ENCODE results near the gene ZNF511.

Gene ZNF511

GRCh38 chr10:133346413-133346812, 37.7 kb downstream of the ZNF511 start:
- no peaks in the 10 kb centered on the region for H3K4me1 ChIP-seq (ENCODE audit: insufficient read depth, low read length)
- no peak overlapping the region for H3K4me3 ChIP-seq (ENCODE audit: low read length)
- no peaks in the 10 kb centered on the region for H3K36me3 ChIP-seq (ENCODE audit: insufficient read depth, low read depth, low read length)
- no peak overlapping the region for H3K27ac ChIP-seq (ENCODE audit: low read length)
- peaks cover 6% of the 10 kb centered on the region; the same call in 1 of the 2 replicates for H3K27me3 ChIP-seq (ENCODE audit: insufficient read depth, low read length)
- no peak overlapping the region for H3K9ac ChIP-seq (ENCODE audit: low read depth, low read length)
- no peaks in the 10 kb centered on the region for H3K9me3 ChIP-seq (ENCODE audit: insufficient read depth, low read depth, low read length)

GRCh38 chr10:133347710-133348517, 39.2 kb downstream of the ZNF511 start:
- H3K27ac ChIP-seq (ENCODE audit: low read length) = no peak overlapping the region

GRCh38 chr10:133349160-133349568, 40.5 kb downstream of the ZNF511 start:
- H3K9ac ChIP-seq (ENCODE audit: low read depth, low read length) = no peak overlapping the region
- no peak overlapping the region for H3K27ac ChIP-seq (ENCODE audit: low read length)
- H3K36me3 ChIP-seq (ENCODE audit: insufficient read depth, low read depth, low read length) = no peaks in the 10 kb centered on the region
- no peaks in the 10 kb centered on the region for H3K4me1 ChIP-seq (ENCODE audit: insufficient read depth, low read length)
- no peaks in the 10 kb centered on the region for H3K27me3 ChIP-seq (ENCODE audit: insufficient read depth, low read length)
- no peaks in the 10 kb centered on the region for H3K9me3 ChIP-seq (ENCODE audit: insufficient read depth, low read depth, low read length)
- no peak overlapping the region for H3K4me3 ChIP-seq (ENCODE audit: low read length)

More at GRCh38 chr10:133347710-133348517, 39.2 kb downstream of the ZNF511 start:
- Histone ChIP-seq H3K4me3 (ENCODE audit: low read length) (no peak overlapping the region), H3K9me3 (ENCODE audit: insufficient read depth, low read depth, low read length) (no peaks in the 10 kb centered on the region), H3K9ac (ENCODE audit: low read depth, low read length) (no peak overlapping the region), H3K36me3 (ENCODE audit: insufficient read depth, low read depth, low read length) (no peaks in the 10 kb centered on the region), H3K4me1 (ENCODE audit: insufficient read depth, low read length) (no peaks in the 10 kb centered on the region), H3K27me3 (ENCODE audit: insufficient read depth, low read length) (peaks cover 6% of the 10 kb centered on the region; the same call in 1 of the 2 replicates)

- no peak overlapping the region for H3K4me3 ChIP-seq (ENCODE audit: low read length)
- no peaks in the 10 kb centered on the region for H3K9me3 ChIP-seq (ENCODE audit: insufficient read depth, low read depth, low read length)
- no peaks in the 10 kb centered on the region for H3K27me3 ChIP-seq (ENCODE audit: insufficient read depth, low read length)
- no peaks in the 10 kb centered on the region for H3K4me1 ChIP-seq (ENCODE audit: insufficient read depth, low read length)
- no peak overlapping the region for H3K27ac ChIP-seq (ENCODE audit: low read length)
- no peak overlapping the region for H3K9ac ChIP-seq (ENCODE audit: low read depth, low read length)
- H3K36me3 ChIP-seq (ENCODE audit: insufficient read depth, low read depth, low read length) = no peaks in the 10 kb centered on the region
Observed at GRCh38 chr10:133349577-133350011, 40.9 kb downstream of the ZNF511 start.

GRCh38 chr10:133350283-133350949, 41.7 kb downstream of the ZNF511 start:
- Histone ChIP-seq H3K27me3 (ENCODE audit: insufficient read depth, low read length) (no peaks in the 10 kb centered on the region), H3K4me1 (ENCODE audit: insufficient read depth, low read length) (no peaks in the 10 kb centered on the region), H3K27ac (ENCODE audit: low read length) (no peak overlapping the region), H3K4me3 (ENCODE audit: low read length) (no peak overlapping the region), H3K9ac (ENCODE audit: low read depth, low read length) (no peak overlapping the region), H3K36me3 (ENCODE audit: insufficient read depth, low read depth, low read length) (no peaks in the 10 kb centered on the region), H3K9me3 (ENCODE audit: insufficient read depth, low read depth, low read length) (no peaks in the 10 kb centered on the region)

- Histone ChIP-seq H3K27ac (ENCODE audit: low read length) (no peak overlapping the region), H3K4me1 (ENCODE audit: insufficient read depth, low read length) (no peaks in the 10 kb centered on the region), H3K36me3 (ENCODE audit: insufficient read depth, low read depth, low read length) (no peaks in the 10 kb centered on the region), H3K9me3 (ENCODE audit: insufficient read depth, low read depth, low read length) (no peaks in the 10 kb centered on the region), H3K4me3 (ENCODE audit: low read length) (no peak overlapping the region), H3K27me3 (ENCODE audit: insufficient read depth, low read length) (no peaks in the 10 kb centered on the region), H3K9ac (ENCODE audit: low read depth, low read length) (no peak overlapping the region)
Observed at GRCh38 chr10:133350950-133351329, 42.2 kb downstream of the ZNF511 start.

- no peak overlapping the region for H3K4me3 ChIP-seq (ENCODE audit: low read length)
- no peak overlapping the region for H3K9ac ChIP-seq (ENCODE audit: low read depth, low read length)
- H3K36me3 ChIP-seq (ENCODE audit: insufficient read depth, low read depth, low read length) = no peaks in the 10 kb centered on the region
- no peaks in the 10 kb centered on the region for H3K4me1 ChIP-seq (ENCODE audit: insufficient read depth, low read length)
- no peaks in the 10 kb centered on the region for H3K27me3 ChIP-seq (ENCODE audit: insufficient read depth, low read length)
- H3K9me3 ChIP-seq (ENCODE audit: insufficient read depth, low read depth, low read length) = no peaks in the 10 kb centered on the region
- no peak overlapping the region for H3K27ac ChIP-seq (ENCODE audit: low read length)
Observed at GRCh38 chr10:133351408-133352318, 42.9 kb downstream of the ZNF511 start.

- Histone ChIP-seq H3K27ac (ENCODE audit: low read length) (no peak overlapping the region), H3K4me1 (ENCODE audit: insufficient read depth, low read length) (no peaks in the 10 kb centered on the region), H3K4me3 (ENCODE audit: low read length) (no peak overlapping the region), H3K9me3 (ENCODE audit: insufficient read depth, low read depth, low read length) (no peaks in the 10 kb centered on the region), H3K9ac (ENCODE audit: low read depth, low read length) (no peak overlapping the region), H3K27me3 (ENCODE audit: insufficient read depth, low read length) (no peaks in the 10 kb centered on the region), H3K36me3 (ENCODE audit: insufficient read depth, low read depth, low read length) (no peaks in the 10 kb centered on the region)
Observed at GRCh38 chr10:133353202-133353959, 44.7 kb downstream of the ZNF511 start.

- Histone ChIP-seq H3K27ac (ENCODE audit: low read length) (no peak overlapping the region), H3K9ac (ENCODE audit: low read depth, low read length) (no peak overlapping the region), H3K4me3 (ENCODE audit: low read length) (no peak overlapping the region), H3K4me1 (ENCODE audit: insufficient read depth, low read length) (no peaks in the 10 kb centered on the region), H3K27me3 (ENCODE audit: insufficient read depth, low read length) (peaks cover 3% of the 10 kb centered on the region; the same call in 1 of the 2 replicates), H3K36me3 (ENCODE audit: insufficient read depth, low read depth, low read length) (no peaks in the 10 kb centered on the region), H3K9me3 (ENCODE audit: insufficient read depth, low read depth, low read length) (no peaks in the 10 kb centered on the region)
Observed at GRCh38 chr10:133353988-133354605, 45.4 kb downstream of the ZNF511 start.

- no peaks in the 10 kb centered on the region for H3K4me1 ChIP-seq (ENCODE audit: insufficient read depth, low read length)
- H3K27me3 ChIP-seq (ENCODE audit: insufficient read depth, low read length) = peaks cover 6% of the 10 kb centered on the region
- no peaks in the 10 kb centered on the region for H3K9me3 ChIP-seq (ENCODE audit: insufficient read depth, low read depth, low read length)
- H3K36me3 ChIP-seq (ENCODE audit: insufficient read depth, low read depth, low read length) = no peaks in the 10 kb centered on the region
- no peak overlapping the region for H3K9ac ChIP-seq (ENCODE audit: low read depth, low read length)
- H3K4me3 ChIP-seq (ENCODE audit: low read length) = no peak overlapping the region
- H3K27ac ChIP-seq (ENCODE audit: low read length) = no peak overlapping the region
Observed at GRCh38 chr10:133354672-133355240, 46.0 kb downstream of the ZNF511 start.

Measured in iPS-20b (cell line).